ACC112 (cell line): ENCODE measurements around the gene ACSS1.
A peak's percentile ranks its signal among the peaks of the same experiment; 100 is the strongest.

Experiments used
- H2AFZ ChIP-seq: fragments of 200-600 bp; sonication (generic); one replicate; pipeline ENCODE4 v1.6.0; 2017; ENCODE audit warnings: antibody characterized with exemption, low read length; ENCODE audit not compliant: unreplicated experiment
- H3K27ac ChIP-seq: fragments of 200-600 bp; sonication (generic); 2 replicates; pipeline ENCODE4 v1.5.1; 2014; ENCODE audit warnings: low read depth, mild to moderate bottlenecking, antibody characterized with exemption, low read length, moderate library complexity
- H3K27me3 ChIP-seq: fragments of 200-600 bp; sonication (generic); 2 replicates; pipeline ENCODE4 v1.6.1; 2014; ENCODE audit warnings: mild to moderate bottlenecking, antibody characterized with exemption, low read length, moderate library complexity, mixed read lengths; ENCODE audit not compliant: insufficient read depth
- H3K36me3 ChIP-seq: fragments of 200-600 bp; sonication (generic); 2 replicates; pipeline ENCODE4 v1.6.1; 2016; ENCODE audit warnings: mild to moderate bottlenecking, antibody characterized with exemption, low read length, moderate library complexity, mixed read lengths; ENCODE audit not compliant: insufficient read depth
- H3K4me1 ChIP-seq: fragments of 200-600 bp; sonication (generic); one replicate; pipeline ENCODE4 v1.6.1; 2016; ENCODE audit warnings: low read length, mixed read lengths; ENCODE audit not compliant: insufficient read depth, unreplicated experiment, control insufficient read depth
- H3K4me3 ChIP-seq: fragments of 200-600 bp; sonication (generic); 2 replicates; pipeline ENCODE4 v1.5.1; 2014; ENCODE audit warnings: mild to moderate bottlenecking, low read depth, low read length
- H3K79me2 ChIP-seq: fragments of 200-600 bp; sonication (generic); one replicate; pipeline ENCODE4 v1.6.0; 2016; ENCODE audit warnings: low read length; ENCODE audit not compliant: control insufficient read depth, unreplicated experiment, insufficient read depth

ACSS1 gene

DNA sequence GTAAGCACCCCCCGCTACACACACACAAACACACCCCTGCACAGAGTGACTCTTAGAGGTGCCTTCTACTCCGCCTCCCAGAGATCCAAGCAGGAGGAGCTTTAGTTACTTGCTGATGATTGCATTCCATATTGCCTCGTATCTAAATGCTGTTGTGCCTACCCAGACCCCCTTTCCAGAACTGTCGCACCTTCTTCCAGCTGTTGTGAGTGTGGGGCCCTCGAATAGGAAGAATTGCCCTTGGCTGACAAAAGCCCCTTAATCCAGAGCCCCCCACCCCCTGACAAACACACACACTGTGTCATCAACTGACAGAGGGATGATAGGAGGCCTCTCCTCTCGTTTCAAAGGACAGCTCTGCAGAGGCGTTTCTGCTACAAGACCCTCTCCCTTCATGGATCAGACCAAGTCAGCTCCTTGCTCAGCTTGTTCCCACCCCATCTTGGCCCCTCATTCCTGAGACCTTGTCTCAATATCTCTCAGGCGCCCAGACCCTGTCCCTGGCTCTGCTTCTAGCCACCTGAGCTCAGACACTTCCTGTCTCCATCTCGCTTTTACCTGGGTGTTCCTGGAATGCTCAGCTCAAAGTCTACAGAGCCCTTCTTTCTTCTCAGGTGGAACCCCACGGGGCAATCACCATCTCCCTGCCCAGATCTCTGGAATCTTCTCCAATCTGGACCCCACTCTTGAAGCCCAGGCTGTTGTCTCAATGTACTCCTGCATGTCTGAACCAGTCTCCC, 28.0 kb upstream of the ACSS1 start:
- Histone ChIP-seq H3K27me3 (peaks cover 88% of the 10 kb centered on the region), H3K27ac (no peak overlapping the region), H3K79me2 (no peaks in the 10 kb centered on the region), H3K4me3 (no peak overlapping the region), H3K36me3 (no peaks in the 10 kb centered on the region), H2AFZ (no peak overlapping the region), H3K4me1 (no peaks in the 10 kb centered on the region)

DNA sequence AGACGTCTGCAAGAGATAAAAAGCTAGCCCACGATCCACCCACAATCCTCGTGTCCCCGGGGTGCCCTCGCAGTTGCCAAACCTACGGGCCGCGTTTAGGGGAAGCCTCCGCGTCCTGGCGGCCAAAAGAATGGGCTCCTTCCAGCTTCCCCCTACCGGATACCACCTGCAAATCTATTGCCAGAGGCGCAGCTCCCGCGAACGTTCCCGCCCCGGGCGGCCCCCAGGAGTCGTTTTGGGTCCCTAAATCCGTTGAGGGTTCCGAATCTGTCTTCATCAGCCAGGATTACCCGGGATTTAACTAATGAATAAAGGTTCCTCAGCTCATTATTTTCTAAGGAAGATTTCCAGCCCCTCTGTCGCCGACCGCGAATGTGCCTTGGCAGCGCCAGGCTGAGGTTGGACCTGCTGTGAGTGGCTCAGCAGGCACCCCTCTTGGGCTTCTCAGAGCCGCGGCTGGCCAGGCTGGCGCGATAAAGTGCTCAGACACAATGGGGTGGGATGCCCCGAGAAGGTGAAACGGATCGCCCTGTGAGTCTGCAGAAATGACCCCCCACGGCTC, 26.8 kb upstream of the ACSS1 start:
- Histone ChIP-seq H3K4me3 (no peak overlapping the region), H3K27ac (no peak overlapping the region), H3K36me3 (no peaks in the 10 kb centered on the region), H3K79me2 (no peaks in the 10 kb centered on the region), H3K27me3 (peaks cover 88% of the 10 kb centered on the region), H3K4me1 (no peaks in the 10 kb centered on the region), H2AFZ (no peak overlapping the region)

- H3K4me3 ChIP-seq: peak overlapping the region; percentile 65
- peaks cover 89% of the 10 kb centered on the region for H3K27me3 ChIP-seq
- H3K79me2 ChIP-seq: no peaks in the 10 kb centered on the region
- H3K27ac ChIP-seq: no peak overlapping the region
- no peaks in the 10 kb centered on the region for H3K4me1 ChIP-seq
- H2AFZ ChIP-seq: no peak overlapping the region
- no peaks in the 10 kb centered on the region for H3K36me3 ChIP-seq
These were observed 26.1 kb upstream of the ACSS1 start for GRCh38 chr20:25083773-25084625.

- Histone ChIP-seq H3K36me3 (no peaks in the 10 kb centered on the region), H2AFZ (peak overlapping the region; percentile 7), H3K4me1 (no peaks in the 10 kb centered on the region), H3K4me3 (peak overlapping the region; percentile 65), H3K27ac (no peak overlapping the region), H3K79me2 (no peaks in the 10 kb centered on the region), H3K27me3 (peaks cover 94% of the 10 kb centered on the region)
These were observed 25.3 kb upstream of the ACSS1 start for GRCh38 chr20:25083141-25083772.

DNA sequence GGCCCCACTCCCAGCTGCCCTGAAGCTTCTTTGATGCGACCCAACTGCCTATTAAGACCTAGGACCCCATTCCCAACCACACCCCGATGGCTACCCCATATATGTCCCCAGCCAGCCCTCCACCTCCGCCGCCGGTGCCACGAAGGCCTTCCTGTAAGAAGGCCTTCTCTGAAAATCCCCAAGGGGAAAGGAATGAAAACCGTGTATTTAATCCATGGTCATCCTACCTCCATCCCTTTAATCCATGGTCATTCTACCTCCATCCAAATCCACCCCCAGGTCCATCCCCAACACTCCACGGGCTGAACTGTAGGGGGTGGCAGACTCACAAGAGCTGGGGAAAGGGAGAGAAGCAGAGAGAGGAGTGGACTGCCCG, 24.5 kb upstream of the ACSS1 start:
- Histone ChIP-seq H3K27ac (no peak overlapping the region), H3K4me3 (no peak overlapping the region), H3K27me3 (peaks cover 95% of the 10 kb centered on the region), H3K36me3 (no peaks in the 10 kb centered on the region), H2AFZ (no peak overlapping the region), H3K79me2 (no peaks in the 10 kb centered on the region), H3K4me1 (no peaks in the 10 kb centered on the region)

DNA sequence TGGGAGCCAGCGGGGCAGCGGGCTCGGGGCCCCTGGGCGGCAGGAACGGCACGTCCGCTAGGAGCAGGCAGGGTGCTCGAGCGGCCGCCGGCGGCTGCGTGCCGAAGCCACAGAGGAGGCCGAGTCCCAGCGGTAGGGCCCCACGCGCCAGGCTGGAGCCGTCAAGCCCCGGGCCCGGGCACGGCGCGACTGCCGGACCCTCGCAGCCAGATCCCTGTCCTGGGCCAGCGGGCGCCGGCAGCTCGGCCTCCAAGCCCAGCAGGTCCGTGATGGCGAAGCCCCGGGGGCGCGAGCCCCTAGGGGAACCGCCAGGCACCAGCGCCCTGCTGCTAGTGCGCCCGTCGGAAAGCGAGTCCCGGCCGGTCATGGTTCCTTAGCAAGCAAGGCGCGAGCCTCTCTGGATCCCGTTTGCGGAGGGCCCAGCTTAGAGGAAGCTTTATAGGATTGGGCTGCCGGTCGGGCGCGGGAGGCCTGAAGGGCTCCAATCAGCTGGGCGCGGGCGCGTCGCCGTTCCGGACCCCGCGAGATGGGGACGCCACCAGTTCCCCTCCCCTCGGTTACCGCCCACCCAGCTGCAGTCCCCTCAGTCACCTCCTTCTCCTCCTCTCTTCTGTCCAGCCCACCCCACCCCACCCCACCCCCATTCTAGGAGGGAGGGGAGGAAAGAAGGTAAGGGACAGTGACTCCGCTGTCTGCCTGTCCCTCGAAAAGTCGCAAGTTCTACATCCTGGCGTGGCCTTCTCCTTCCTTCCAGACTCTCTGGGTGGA, 24.0 kb upstream of the ACSS1 start, which contains the start of gene VSX1:
Gene VSX1 (minus strand): TSS at position 412 of the 768 bp plus-strand sequence. CDS start 45 bp downstream, at position 367.
- Histone ChIP-seq H3K27me3 (peaks cover 90% of the 10 kb centered on the region), H3K4me1 (peaks cover 5% of the 10 kb centered on the region), H2AFZ (no peak within 1 kb of the TSS), H3K4me3 (peak within 1 kb of the TSS; percentile 65; the same call in 1 of the 2 replicates), H3K27ac (no peak within 1 kb of the TSS), H3K79me2 (no peaks in the 10 kb centered on the region), H3K36me3 (no peaks in the 10 kb centered on the region)

DNA sequence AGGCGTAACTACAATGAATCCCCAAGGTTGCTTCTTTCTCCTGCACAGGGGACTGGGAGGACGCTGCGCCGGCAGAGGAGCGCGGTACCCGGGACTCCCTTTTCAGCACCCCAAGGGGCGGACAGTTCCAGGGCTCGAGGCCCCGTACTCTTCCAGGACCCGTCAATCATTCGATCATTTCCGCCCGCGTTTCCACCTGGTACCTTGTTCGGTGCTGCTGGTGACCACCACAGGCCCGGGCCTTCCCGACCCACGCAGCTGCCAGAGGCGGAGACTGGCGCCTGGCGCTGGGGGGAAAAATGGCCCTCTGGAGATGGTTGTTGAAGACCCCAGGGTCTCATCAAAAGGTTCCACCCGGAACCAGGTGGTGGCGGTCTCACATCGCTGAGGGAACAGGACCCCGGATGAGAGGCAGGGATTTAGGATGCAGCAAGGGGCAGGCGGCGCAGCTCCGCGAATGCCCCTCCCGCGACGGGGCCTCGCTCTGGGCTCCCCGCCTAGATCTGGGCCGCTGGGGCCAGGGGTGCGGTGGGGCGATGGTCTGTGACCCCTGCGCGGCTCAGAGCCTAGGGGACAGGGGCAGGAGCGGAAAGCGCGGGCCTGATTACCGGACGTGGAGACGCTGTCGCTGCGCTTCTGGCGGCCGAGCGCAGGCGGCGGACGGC, 23.3 kb upstream of the ACSS1 start:
- Histone ChIP-seq H3K4me3 (no peak overlapping the region), H2AFZ (no peak overlapping the region), H3K27me3 (peaks cover 84% of the 10 kb centered on the region), H3K4me1 (peaks cover 9% of the 10 kb centered on the region), H3K27ac (no peak overlapping the region), H3K79me2 (no peaks in the 10 kb centered on the region), H3K36me3 (no peaks in the 10 kb centered on the region)

DNA sequence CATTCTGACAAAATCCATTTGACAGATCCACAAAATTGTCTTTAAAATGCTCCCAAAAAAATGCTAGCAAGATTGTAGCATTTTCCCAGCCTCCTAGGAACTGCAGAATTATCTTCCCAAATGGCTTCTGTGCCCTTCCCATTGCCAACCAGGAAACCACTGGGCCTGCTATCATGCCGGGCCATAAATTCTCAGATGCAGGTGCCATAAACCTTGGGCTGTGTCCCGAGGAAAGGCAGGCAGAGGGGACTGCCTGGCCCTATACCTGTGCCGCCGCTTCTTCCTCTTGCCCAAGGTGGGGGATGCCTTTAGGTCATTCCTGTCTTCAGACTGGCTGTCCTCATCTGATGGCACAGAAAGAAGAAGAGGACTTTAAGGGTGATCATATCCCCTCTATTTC, 21.2 kb upstream of the ACSS1 start:
- H3K4me3 ChIP-seq: no peak overlapping the region
- H3K27me3 ChIP-seq: peaks cover 84% of the 10 kb centered on the region
- no peak overlapping the region for H2AFZ ChIP-seq
- no peaks in the 10 kb centered on the region for H3K36me3 ChIP-seq
- peaks cover 9% of the 10 kb centered on the region for H3K4me1 ChIP-seq
- no peak overlapping the region for H3K27ac ChIP-seq
- H3K79me2 ChIP-seq: no peaks in the 10 kb centered on the region

DNA sequence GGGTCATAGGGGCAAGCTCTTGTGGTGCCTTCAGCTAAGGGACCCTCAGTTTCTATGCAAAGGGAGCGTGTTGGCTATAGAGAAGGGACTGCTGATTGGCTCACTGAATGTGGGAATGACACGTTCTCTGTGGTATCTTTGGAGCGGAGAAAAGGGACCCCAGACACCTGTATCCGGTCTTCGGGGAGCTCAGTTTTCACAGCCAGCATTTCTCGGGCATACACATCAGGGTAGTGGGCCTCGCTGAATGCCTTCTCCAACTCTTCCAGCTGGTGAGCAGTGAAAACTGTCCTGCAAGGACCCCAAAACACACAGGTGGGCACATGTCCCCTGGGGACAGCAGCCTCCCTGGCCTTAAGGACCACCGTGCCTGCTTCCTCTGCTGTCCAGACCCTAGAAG, 20.7 kb upstream of the ACSS1 start:
- Histone ChIP-seq H3K4me3 (no peak overlapping the region), H3K4me1 (peaks cover 9% of the 10 kb centered on the region), H3K27ac (no peak overlapping the region), H3K27me3 (peaks cover 84% of the 10 kb centered on the region), H3K79me2 (no peaks in the 10 kb centered on the region), H3K36me3 (no peaks in the 10 kb centered on the region), H2AFZ (no peak overlapping the region)
